SK-MEL-5 (cell line): ENCODE measurements around the gene KIDINS220. TPM values are rescaled to one million over a fixed set of nuclear protein-coding genes. Genes with fewer than 3 reads are reported as not detected.

Experiments used
- DNase-seq: peaks from one replicate; pipeline ENCODE4 v3.0.0-alpha.2; 2016; ENCODE audit warnings: low read depth, low spot score
- in situ Hi-C: cut with HindIII; loops from 2 replicates; pipeline ENCODE4 v1.10.0; 2016; ENCODE audit warnings: low sequenced_read_pairs, high pct_unique_total_duplicates, low pct_unique_long_range_greater_than_20kb
- total RNA-seq: library from RNA; depleted of rRNA; stranded (reverse); fragments of >200 nt; shearing (Covaris generic); gene quantifications from 2 replicates; pipeline ENCODE4 v1.2.3, GENCODE V29; 2014

The KIDINS220 gene
- total RNA-seq, 1 experiment from 2014 or later = 54.5 TPM

GRCh38 chr2:8821276-8822217, 15.9 kb downstream of the KIDINS220 start:
- no peak for DNase-seq
- in situ Hi-C loops = no loop called here

GRCh38 chr2:8819948-8820347, 17.5 kb downstream of the KIDINS220 start:
- in situ Hi-C loops = no loop called here
- DNase-seq = no peak

- no peak for DNase-seq
- in situ Hi-C loops = no loop called here
These were observed 18.2 kb downstream of the KIDINS220 start for GRCh38 chr2:8819194-8819593.

- in situ Hi-C loops = no loop called here
- no peak for DNase-seq
These were observed 20.2 kb downstream of the KIDINS220 start for GRCh38 chr2:8817221-8817620.

GRCh38 chr2:8806885-8807704, 30.3 kb downstream of the KIDINS220 start:
- in situ Hi-C loops = no loop called here
- no peak for DNase-seq

GRCh38 chr2:8805278-8806210, 31.9 kb downstream of the KIDINS220 start:
- DNase-seq = no peak

GRCh38 chr2:8803658-8804379, 33.6 kb downstream of the KIDINS220 start:
- no peak for DNase-seq
- in situ Hi-C loops = no loop called here

More at GRCh38 chr2:8805278-8806210, 31.9 kb downstream of the KIDINS220 start:
- in situ Hi-C loops = no loop called here

GRCh38 chr2:8802741-8803140, 34.7 kb downstream of the KIDINS220 start:
- no peak for DNase-seq
- in situ Hi-C loops = no loop called here

GRCh38 chr2:8800821-8801220, 36.6 kb downstream of the KIDINS220 start:
- in situ Hi-C loops = no loop called here

GRCh38 chr2:8800218-8800617, 37.2 kb downstream of the KIDINS220 start:
- no peak for DNase-seq
- in situ Hi-C loops = no loop called here

More at GRCh38 chr2:8800821-8801220, 36.6 kb downstream of the KIDINS220 start:
- no peak for DNase-seq

GRCh38 chr2:8799004-8799403, 38.4 kb downstream of the KIDINS220 start:
- no peak for DNase-seq
- in situ Hi-C loops = no loop called here

GRCh38 chr2:8798393-8798792, 39.0 kb downstream of the KIDINS220 start:
- DNase-seq = no peak
- in situ Hi-C loops = no loop called here

- no peak for DNase-seq
- in situ Hi-C loops = no loop called here
These were observed 39.7 kb downstream of the KIDINS220 start for GRCh38 chr2:8797682-8798081.

GRCh38 chr2:8796878-8797550, 40.4 kb downstream of the KIDINS220 start:
- in situ Hi-C loops = no loop called here
- no peak for DNase-seq

- DNase-seq = no peak
- in situ Hi-C loops = no loop called here
These were observed 41.0 kb downstream of the KIDINS220 start for GRCh38 chr2:8796315-8796848.
